Measurements from ENCODE around the gene VPS51.

VPS51 gene

DNA sequence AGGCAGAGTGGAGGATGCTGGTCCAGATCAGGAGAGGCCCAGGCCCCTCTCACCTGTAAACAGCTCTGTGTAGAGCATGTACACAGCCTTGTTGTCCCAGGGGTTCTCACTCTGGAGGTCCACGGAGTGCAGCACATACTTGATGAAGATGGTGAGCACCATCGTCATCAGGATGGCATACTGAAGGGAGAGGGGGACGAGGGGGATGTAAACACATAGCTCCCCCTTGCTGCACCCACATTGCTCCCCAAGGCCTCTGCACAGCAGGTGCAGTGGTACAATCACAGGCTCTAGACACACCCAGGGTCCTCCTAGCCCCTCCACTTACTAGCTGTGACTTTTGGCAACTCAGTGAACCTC is 35.4 kb downstream of the VPS51 start:
- Histone ChIP-seq H4K20me1 (peaks cover 29 to 74% (median 49%) of the 10 kb centered on the region in 11 experiments; a peak in 20 of 22 replicates), H3K4me2 (peak overlapping the region; percentile 86 to 100 (median 97); a peak in 21 of 22 replicates), H3K4me1 (peaks cover 35 to 63% (median 55%) of the 10 kb centered on the region in 10 experiments), H3K27me3 (no peaks in the 10 kb centered on the region), H3K36me3 (peaks cover 53 to 63% (median 58%) of the 10 kb centered on the region in 11 experiments), H3K27ac (peak overlapping the region in 6 of 11 experiments; percentile 96 to 98 (median 97); a peak in 11 of 22 replicates), H3K9ac (peak overlapping the region; percentile 88 to 100 (median 96); a peak in 20 of 22 replicates), H3K9me3 (replicated peaks in 1 of 11) (no peaks in the 10 kb centered on the region), H3K4me3 (peak overlapping the region in 6 of 10 experiments; percentile 22 to 98 (median 90); a peak in 8 of 20 replicates)
- no peak for TF ChIP-seq Cebpa-rat (IDR thresholded peaks at IDR 0.05)

DNA sequence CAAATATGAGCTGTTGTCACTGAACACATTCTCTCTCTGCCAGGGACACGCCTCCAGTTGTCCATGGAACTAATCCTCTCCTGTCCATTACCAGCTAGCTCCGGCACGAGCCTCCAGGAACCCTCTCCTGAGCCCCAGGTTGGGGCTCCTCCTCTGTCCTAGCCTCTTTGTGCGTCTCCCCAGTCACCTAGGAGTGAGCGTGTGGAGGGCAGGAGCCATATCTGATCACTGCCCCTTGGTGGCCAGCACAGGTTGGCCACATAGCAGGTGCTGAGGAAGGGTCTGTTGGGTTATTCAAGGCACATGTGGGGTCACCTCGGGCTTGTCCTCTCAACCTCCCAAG is 35.9 kb downstream of the VPS51 start:
- peaks cover 29 to 70% (median 45%) of the 10 kb centered on the region in 11 experiments; a peak in 20 of 22 replicates for H4K20me1 ChIP-seq
- no peak for TF ChIP-seq Cebpa-rat (IDR thresholded peaks at IDR 0.05)
- H3K9ac ChIP-seq = peak overlapping the region; percentile 88 to 100 (median 96)
- peak overlapping the region; percentile 86 to 100 (median 97) for H3K4me2 ChIP-seq
- peaks cover 35 to 67% (median 58%) of the 10 kb centered on the region in 10 experiments for H3K4me1 ChIP-seq
- no peaks in the 10 kb centered on the region for H3K27me3 ChIP-seq
- H3K36me3 ChIP-seq = peaks cover 48 to 59% (median 53%) of the 10 kb centered on the region in 11 experiments
- peak overlapping the region in 9 of 10 experiments; percentile 89 to 99 (median 97); a peak in 17 of 20 replicates for H3K4me3 ChIP-seq
- H3K9me3 ChIP-seq (replicated peaks in 1 of 11) = no peaks in the 10 kb centered on the region
- peak overlapping the region in 10 of 11 experiments; percentile 53 to 100 (median 97); a peak in 20 of 22 replicates for H3K27ac ChIP-seq

DNA sequence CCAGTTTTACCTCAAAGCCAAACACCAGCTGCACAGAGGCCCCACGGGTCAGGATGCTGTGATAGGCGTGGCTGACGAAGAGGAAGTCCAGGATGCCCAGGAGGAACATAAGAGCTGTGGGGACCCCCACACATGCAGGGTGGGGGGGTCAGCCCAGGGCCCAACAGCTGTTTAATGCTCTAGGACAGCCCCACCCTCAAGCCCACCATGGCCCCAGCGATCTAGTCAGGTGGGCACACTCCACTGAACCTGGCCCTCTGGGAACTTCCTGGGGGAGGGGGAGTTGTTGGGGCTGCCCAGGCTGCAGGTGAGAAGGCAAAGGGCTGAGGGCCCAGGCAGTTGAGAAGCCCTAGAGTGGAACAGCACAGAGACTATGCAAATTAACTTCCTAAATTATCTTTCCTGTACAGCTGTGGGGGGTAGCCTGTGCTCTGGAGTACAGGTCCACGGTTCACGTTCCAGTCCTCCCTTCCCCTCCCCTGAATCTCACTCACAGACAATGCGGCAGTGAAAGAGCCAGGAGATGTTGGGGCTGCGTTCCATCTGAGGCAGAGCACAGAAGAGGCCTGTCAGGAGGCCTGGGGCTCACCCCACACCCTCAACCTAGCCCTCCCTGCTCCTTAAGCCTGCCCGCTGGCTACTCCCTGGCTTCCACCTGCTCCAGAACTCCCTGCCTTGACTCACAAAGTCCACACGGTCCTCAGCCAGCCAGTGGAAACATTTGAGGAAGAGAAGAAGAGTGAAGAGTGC is 36.4 kb downstream of the VPS51 start:
- Histone ChIP-seq H3K9me3 (replicated peaks in 1 of 11) (no peaks in the 10 kb centered on the region), H3K4me3 (peak overlapping the region; percentile 78 to 99 (median 95)), H3K4me2 (peak overlapping the region; percentile 86 to 100 (median 97)), H3K9ac (peak overlapping the region; percentile 88 to 100 (median 96)), H3K27ac (peak overlapping the region; percentile 41 to 100 (median 97); a peak in 21 of 22 replicates), H4K20me1 (peaks cover 29 to 65% (median 45%) of the 10 kb centered on the region in 11 experiments; a peak in 20 of 22 replicates), H3K4me1 (peaks cover 35 to 73% (median 58%) of the 10 kb centered on the region in 10 experiments), H3K27me3 (no peaks in the 10 kb centered on the region), H3K36me3 (peaks cover 43 to 53% (median 47%) of the 10 kb centered on the region in 11 experiments)
- TF ChIP-seq Cebpa-rat (IDR thresholded peaks at IDR 0.05) = no peak

DNA sequence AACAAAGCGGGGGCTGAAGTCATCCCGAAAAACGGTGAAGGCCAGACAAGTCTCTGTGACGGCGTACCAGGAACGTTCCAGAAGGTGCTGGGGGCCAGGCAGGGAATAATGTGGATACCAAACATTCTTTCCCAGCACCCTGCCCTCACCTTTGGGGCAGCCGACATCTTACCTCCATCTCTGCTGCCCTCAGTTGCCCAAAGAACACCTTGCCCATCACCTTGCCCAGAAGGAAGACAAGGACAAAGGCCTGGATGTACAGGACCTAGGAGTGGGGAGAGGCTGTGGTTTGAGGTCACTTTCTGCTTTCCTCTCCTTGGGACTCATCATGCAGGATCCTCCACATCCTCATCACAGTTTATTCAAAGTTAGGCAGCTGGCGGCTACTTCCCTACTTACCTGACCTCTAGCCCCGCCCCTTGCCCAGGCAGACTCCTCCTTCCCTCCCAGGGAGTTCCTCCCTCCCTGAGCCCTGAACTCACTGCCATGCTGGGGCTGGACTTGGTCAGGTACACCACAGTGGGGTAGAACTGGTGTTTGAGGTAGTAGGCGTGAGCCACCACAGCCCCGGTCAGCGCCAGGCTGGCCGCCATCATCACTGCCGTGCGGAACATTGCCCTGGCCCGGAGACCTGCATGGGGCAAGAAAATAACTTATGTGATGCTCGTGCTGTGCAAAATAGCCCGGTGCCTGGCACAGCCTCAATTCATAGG is 37.1 kb downstream of the VPS51 start:
- Histone ChIP-seq H3K4me1 (peaks cover 35 to 77% (median 58%) of the 10 kb centered on the region in 10 experiments), H3K27ac (peak overlapping the region; percentile 41 to 100 (median 97); a peak in 21 of 22 replicates), H4K20me1 (peaks cover 29 to 59% (median 42%) of the 10 kb centered on the region in 11 experiments; a peak in 20 of 22 replicates), H3K4me2 (peak overlapping the region; percentile 86 to 100 (median 97)), H3K4me3 (peak overlapping the region; percentile 78 to 99 (median 95)), H3K9me3 (replicated peaks in 1 of 11) (no peaks in the 10 kb centered on the region), H3K27me3 (no peaks in the 10 kb centered on the region), H3K9ac (peak overlapping the region; percentile 88 to 100 (median 96); a peak in 21 of 22 replicates), H3K36me3 (peaks cover 35 to 46% (median 41%) of the 10 kb centered on the region in 11 experiments)
- TF ChIP-seq Cebpa-rat (IDR thresholded peaks at IDR 0.05) = no peak

DNA sequence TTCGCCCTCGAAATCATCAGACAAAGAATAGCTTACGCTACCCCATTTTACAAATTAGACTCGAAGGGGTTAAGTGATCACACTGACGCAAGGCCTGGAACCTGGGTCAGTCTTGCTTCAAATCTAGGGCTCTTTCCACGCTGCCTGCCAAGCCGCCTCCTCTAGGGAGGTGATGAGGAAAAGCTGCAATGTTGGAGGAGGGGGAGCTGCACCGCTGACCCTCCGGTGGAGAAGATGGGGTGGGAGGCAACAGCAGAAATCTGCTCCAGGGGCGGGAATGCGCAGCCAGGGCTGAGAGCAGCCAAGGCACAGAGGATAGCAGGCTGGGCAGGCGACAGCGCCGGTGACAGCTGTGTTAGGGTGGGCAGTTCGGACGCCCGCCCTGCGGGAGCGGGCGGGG is 37.7 kb downstream of the VPS51 start:
- H4K20me1 ChIP-seq = peaks cover 29 to 54% (median 38%) of the 10 kb centered on the region in 11 experiments; a peak in 20 of 22 replicates
- peaks cover 30 to 40% (median 35%) of the 10 kb centered on the region in 11 experiments for H3K36me3 ChIP-seq
- peak overlapping the region; percentile 88 to 100 (median 96) for H3K9ac ChIP-seq
- peak overlapping the region; percentile 86 to 100 (median 97) for H3K4me2 ChIP-seq
- H3K27me3 ChIP-seq = no peaks in the 10 kb centered on the region
- H3K4me1 ChIP-seq = peaks cover 35 to 77% (median 58%) of the 10 kb centered on the region in 10 experiments
- no peaks in the 10 kb centered on the region for H3K9me3 ChIP-seq (replicated peaks in 1 of 11)
- H3K27ac ChIP-seq = peak overlapping the region; percentile 92 to 100 (median 97)
- peak overlapping the region; percentile 78 to 99 (median 95) for H3K4me3 ChIP-seq
- TF ChIP-seq Cebpa-rat (IDR thresholded peaks at IDR 0.05) = no peak

DNA sequence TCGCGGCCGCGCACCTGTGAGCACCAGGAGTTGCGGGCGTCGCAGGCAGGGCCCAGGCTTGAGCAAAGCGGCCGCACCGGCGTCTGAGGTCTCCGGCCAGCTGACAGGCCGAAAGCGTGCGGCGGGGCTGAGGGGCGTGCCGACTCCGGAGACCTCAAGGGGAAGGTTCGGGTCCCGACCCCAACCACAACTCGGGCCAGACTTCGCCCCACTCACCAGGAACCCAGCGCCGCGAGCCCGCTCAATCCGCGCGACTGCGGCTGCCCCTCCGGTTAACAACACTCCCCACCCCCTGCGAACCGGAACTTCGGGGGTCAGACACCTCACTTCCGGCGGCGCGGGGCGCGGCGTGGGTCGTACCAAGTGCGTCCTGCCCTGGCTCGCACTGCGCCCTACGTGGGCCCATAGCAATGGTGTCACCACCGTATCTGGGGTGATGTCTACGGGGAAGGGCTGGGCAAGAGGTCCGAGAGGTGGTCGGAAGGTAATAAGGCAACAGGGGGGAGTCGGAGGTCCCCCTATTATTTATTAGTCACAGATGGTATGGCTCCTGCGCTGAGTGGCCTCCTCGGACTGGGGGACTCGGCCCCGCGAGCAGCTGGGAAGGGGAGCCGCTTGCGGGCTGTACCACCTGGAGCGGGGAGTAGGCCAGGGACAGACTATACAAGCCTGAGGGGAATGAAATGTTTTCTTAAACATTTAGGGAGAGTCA is 38.4 kb downstream of the VPS51 start, which contains the start of gene SYVN1:
Gene SYVN1 (minus strand): TSS at position 280 of the 712 bp plus-strand sequence. CDS start 918 bp downstream, outside the sequence.
- no peaks in the 10 kb centered on the region for H3K9me3 ChIP-seq (replicated peaks in 1 of 11)
- peaks cover 23 to 47% (median 36%) of the 10 kb centered on the region in 11 experiments; a peak in 20 of 22 replicates for H4K20me1 ChIP-seq
- peaks cover 23 to 33% (median 28%) of the 10 kb centered on the region in 11 experiments for H3K36me3 ChIP-seq
- peak within 1 kb of the TSS; percentile 92 to 100 (median 97) for H3K27ac ChIP-seq
- no peaks in the 10 kb centered on the region for H3K27me3 ChIP-seq
- peak within 1 kb of the TSS; percentile 78 to 99 (median 95) for H3K4me3 ChIP-seq
- H3K9ac ChIP-seq = peak within 1 kb of the TSS; percentile 88 to 100 (median 96)
- no peak for TF ChIP-seq Cebpa-rat (IDR thresholded peaks at IDR 0.05)
- peak within 1 kb of the TSS; percentile 86 to 100 (median 97) for H3K4me2 ChIP-seq
- peaks cover 35 to 72% (median 57%) of the 10 kb centered on the region in 10 experiments for H3K4me1 ChIP-seq

DNA sequence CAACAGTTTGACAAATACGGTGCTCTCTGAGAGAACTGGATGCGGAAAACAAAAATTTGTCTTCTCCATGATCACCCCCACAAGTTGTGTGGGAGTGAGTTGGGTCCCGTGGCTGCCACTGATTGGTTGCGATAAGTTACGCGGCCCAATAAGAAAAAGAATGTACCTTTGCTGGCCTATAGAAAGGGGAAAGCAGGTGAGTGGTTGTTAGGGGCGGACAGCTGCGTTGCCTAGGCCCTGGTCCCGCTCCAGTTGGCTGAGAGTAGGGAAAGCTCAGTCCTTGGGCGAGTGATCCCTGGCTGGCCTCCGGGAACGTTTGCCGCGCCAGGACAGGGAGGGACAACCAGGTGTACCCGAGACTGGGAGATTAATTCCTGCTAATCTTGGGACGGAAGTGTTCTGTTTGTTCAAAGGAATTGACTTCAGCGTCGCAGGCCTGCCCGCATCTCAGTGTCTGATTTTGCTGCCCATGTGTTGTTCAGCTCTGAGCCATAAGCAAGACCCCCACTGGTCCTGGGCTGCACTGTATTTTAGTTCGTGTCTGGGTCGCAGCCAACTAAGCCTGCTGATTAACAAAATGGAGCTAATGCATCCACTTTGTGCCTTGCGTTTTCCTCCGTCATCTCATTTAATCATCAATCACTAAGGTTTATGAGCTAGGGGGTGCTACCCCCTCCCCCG is 39.1 kb downstream of the VPS51 start:
- Histone ChIP-seq H3K9me3 (replicated peaks in 1 of 11) (no peaks in the 10 kb centered on the region), H3K4me1 (peaks cover 35 to 65% (median 50%) of the 10 kb centered on the region in 10 experiments), H3K27me3 (no peaks in the 10 kb centered on the region), H3K36me3 (peaks cover 17 to 26% (median 21%) of the 10 kb centered on the region in 11 experiments), H3K4me3 (peak overlapping the region; percentile 78 to 99 (median 95)), H4K20me1 (peaks cover 16 to 40% (median 30%) of the 10 kb centered on the region in 11 experiments; a peak in 19 of 22 replicates), H3K27ac (peak overlapping the region; percentile 92 to 100 (median 97)), H3K9ac (peak overlapping the region; percentile 88 to 100 (median 96)), H3K4me2 (peak overlapping the region; percentile 86 to 100 (median 97))
- no peak for TF ChIP-seq Cebpa-rat (IDR thresholded peaks at IDR 0.05)
